Sigmoid colon (tissue), 7 donors: ENCODE results near the gene ADCY1. TPM values are rescaled to one million over a fixed set of nuclear protein-coding genes. Genes with fewer than 3 reads are reported as not detected.

ENCODE experiments used
- DNase-seq: peaks from one replicate; pipeline ENCODE4 v3.0.0-alpha.2; 2019
- H3K27ac ChIP-seq, 4 donors: fragments of 200-600 bp; sonication (generic); one replicate each; pipeline ENCODE4 v1.5.1; 2016 to 2019; ENCODE audit warnings: mild to moderate bottlenecking in 1 of 4
- H3K27me3 ChIP-seq, 3 donors: fragments of 200-600 bp; sonication (generic); one replicate each; pipeline ENCODE4 v1.5.1; 2019; ENCODE audit warnings: mild to moderate bottlenecking in 1 of 3
- H3K36me3 ChIP-seq, 4 donors: fragments of 200-600 bp; sonication (generic); one replicate each; pipeline ENCODE4 v1.5.1; 2016 to 2019
- H3K4me1 ChIP-seq, 4 donors: fragments of 200-600 bp; sonication (generic); one replicate each; pipeline ENCODE4 v1.5.1; 2017 to 2019
- H3K4me3 ChIP-seq, 4 donors: fragments of 200-600 bp; sonication (generic); one replicate each; pipeline ENCODE4 v1.5.1; 2017 to 2019; ENCODE audit warnings: mild to moderate bottlenecking in 2 of 4, moderate library complexity in 1 of 4
- H3K9me3 ChIP-seq, 4 donors: fragments of 200-600 bp in 3 of 4; sonication (generic) in 3 of 4; one replicate each; pipeline versions ENCODE4 v1.5.1 to v1.6.1; 2013 to 2019
- EP300 ChIP-seq, 4 donors: sonication (generic); formaldehyde crosslinking; IDR thresholded peaks; one replicate each; pipeline ENCODE4 v1.6.1; 2017; ENCODE audit warnings: antibody characterized with exemption in 4 of 4
- POLR2A ChIP-seq, 2 donors: fragments of 450-650 bp; IDR thresholded peaks; one replicate each; pipeline ENCODE4 v1.6.1; 2016; ENCODE audit warnings: antibody characterized with exemption in 2 of 2, mild to moderate bottlenecking in 2 of 2, moderate library complexity in 2 of 2
- POLR2AphosphoS5 ChIP-seq, 4 donors: sonication (generic); formaldehyde crosslinking; IDR thresholded peaks; one replicate each; pipeline ENCODE4 v1.6.1; 2017; ENCODE audit warnings: antibody characterized with exemption in 4 of 4
- WGBS, 2 donors: extraction: QIAGEN DNeasy Blood & Tissue Kit; methylation state at CpG; one replicate each; pipeline ENCODE4 v1.1.7; 2013; 5-methylcytosine and 5-hydroxymethylcytosine counted together
- intact Hi-C: fragments of 100-400 bp; cut with DNase I; formaldehyde crosslinking; loops from one replicate; pipeline ENCODE4 v1.15.1; 2023
- polyA plus RNA-seq, 3 donors: library from polyadenylated mRNA; stranded (reverse); fragments of 200-250 nt; gene quantifications; one replicate each; pipeline ENCODE4 v1.2.3, GENCODE V29; 2013
- total RNA-seq, 4 donors: library from RNA; depleted of rRNA; stranded (reverse); fragments of >200 nt; gene quantifications; one replicate each; pipeline ENCODE4 v1.1.0, GENCODE V29; 2016
- TF ChIP-seq, protein P1 (sequence below), 4 experiments: fragments of 450-650 bp in 3 of 4; fragments of 200-600 bp in 1 of 4; IDR thresholded peaks; one replicate each; pipeline ENCODE4 v1.5.1; 2016 to 2019; ENCODE audit warnings: antibody characterized with exemption in 4 of 4, mild to moderate bottlenecking in 3 of 4, moderate library complexity in 2 of 4
- donor health status: healthy with polysubstance abuse.
- donor health status: Bipolar disorder and iron deficiency.
- donor health status: healthy.

The ADCY1 gene
- total and polyA plus RNA-seq, 7 donors, result 0.23 to 0.71 (median 0.55) TPM

- 90 to 91% methylated on average over 14 of the region's 14 CpGs for WGBS, 2 donors
- Histone ChIP-seq H3K36me3 (no peaks in the 10 kb centered on the region), H3K4me3 (no peak overlapping the region), H3K27me3 (no peaks in the 10 kb centered on the region), H3K4me1 (no peaks in the 10 kb centered on the region), H3K27ac (no peak overlapping the region), H3K9me3 (no peaks in the 10 kb centered on the region)
- intact Hi-C loops, result no loop called here
- no peak for DNase-seq
- TF ChIP-seq, protein P1, sequence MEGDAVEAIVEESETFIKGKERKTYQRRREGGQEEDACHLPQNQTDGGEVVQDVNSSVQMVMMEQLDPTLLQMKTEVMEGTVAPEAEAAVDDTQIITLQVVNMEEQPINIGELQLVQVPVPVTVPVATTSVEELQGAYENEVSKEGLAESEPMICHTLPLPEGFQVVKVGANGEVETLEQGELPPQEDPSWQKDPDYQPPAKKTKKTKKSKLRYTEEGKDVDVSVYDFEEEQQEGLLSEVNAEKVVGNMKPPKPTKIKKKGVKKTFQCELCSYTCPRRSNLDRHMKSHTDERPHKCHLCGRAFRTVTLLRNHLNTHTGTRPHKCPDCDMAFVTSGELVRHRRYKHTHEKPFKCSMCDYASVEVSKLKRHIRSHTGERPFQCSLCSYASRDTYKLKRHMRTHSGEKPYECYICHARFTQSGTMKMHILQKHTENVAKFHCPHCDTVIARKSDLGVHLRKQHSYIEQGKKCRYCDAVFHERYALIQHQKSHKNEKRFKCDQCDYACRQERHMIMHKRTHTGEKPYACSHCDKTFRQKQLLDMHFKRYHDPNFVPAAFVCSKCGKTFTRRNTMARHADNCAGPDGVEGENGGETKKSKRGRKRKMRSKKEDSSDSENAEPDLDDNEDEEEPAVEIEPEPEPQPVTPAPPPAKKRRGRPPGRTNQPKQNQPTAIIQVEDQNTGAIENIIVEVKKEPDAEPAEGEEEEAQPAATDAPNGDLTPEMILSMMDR (IDR thresholded peaks at IDR 0.05), result no peak
- TF ChIP-seq POLR2A (IDR thresholded peaks at IDR 0.05), result no peak
- TF ChIP-seq EP300 (IDR thresholded peaks at IDR 0.05), result no peak
- no peak for TF ChIP-seq POLR2AphosphoS5 (IDR thresholded peaks at IDR 0.05)
Observed at GRCh38 chr7:45598886-45599520, 24.8 kb downstream of the ADCY1 start.

GRCh38 chr7:45599851-45600706 lies 25.9 kb downstream of the ADCY1 start:
- Histone ChIP-seq H3K27ac (no peak overlapping the region), H3K4me1 (no peaks in the 10 kb centered on the region), H3K36me3 (no peaks in the 10 kb centered on the region), H3K27me3 (no peaks in the 10 kb centered on the region), H3K4me3 (no peak overlapping the region), H3K9me3 (no peaks in the 10 kb centered on the region)
- no peak for TF ChIP-seq EP300 (IDR thresholded peaks at IDR 0.05)
- no peak for TF ChIP-seq POLR2A (IDR thresholded peaks at IDR 0.05)
- no peak for TF ChIP-seq POLR2AphosphoS5 (IDR thresholded peaks at IDR 0.05)
- TF ChIP-seq, protein P1 (IDR thresholded peaks at IDR 0.05), result no peak
- 89 to 90% methylated on average over 10 of the region's 10 CpGs for WGBS, 2 donors
- no peak for DNase-seq
- intact Hi-C loops, result no loop called here

- no peaks in the 10 kb centered on the region for H3K4me1 ChIP-seq
- H3K27ac ChIP-seq, result no peak overlapping the region
- DNase-seq, result no peak
- no peaks in the 10 kb centered on the region for H3K27me3 ChIP-seq
- no peak overlapping the region for H3K4me3 ChIP-seq
- WGBS, 2 donors, result 80 to 90% methylated on average over 4 of the region's 4 CpGs
- intact Hi-C loops, result no loop called here
- H3K9me3 ChIP-seq, result no peaks in the 10 kb centered on the region
- no peaks in the 10 kb centered on the region for H3K36me3 ChIP-seq
- TF ChIP-seq POLR2A (IDR thresholded peaks at IDR 0.05), result no peak
Observed at GRCh38 chr7:45601094-45601493, 26.9 kb downstream of the ADCY1 start.

- Histone ChIP-seq H3K9me3 (no peaks in the 10 kb centered on the region), H3K4me3 (no peak overlapping the region), H3K4me1 (no peaks in the 10 kb centered on the region), H3K27ac (no peak overlapping the region), H3K36me3 (no peaks in the 10 kb centered on the region), H3K27me3 (no peaks in the 10 kb centered on the region)
- no peak for TF ChIP-seq EP300 (IDR thresholded peaks at IDR 0.05)
- TF ChIP-seq, protein P1 (IDR thresholded peaks at IDR 0.05), result no peak
- no peak for TF ChIP-seq POLR2AphosphoS5 (IDR thresholded peaks at IDR 0.05)
- TF ChIP-seq POLR2A (IDR thresholded peaks at IDR 0.05), result no peak
- DNase-seq, result no peak
- intact Hi-C loops, result no loop called here
- WGBS, 2 donors, result 90 to 91% methylated on average over 6 of the region's 6 CpGs
Observed at GRCh38 chr7:45601816-45602540, 27.8 kb downstream of the ADCY1 start.

- H3K9me3 ChIP-seq, result no peaks in the 10 kb centered on the region
- H3K27me3 ChIP-seq, result no peaks in the 10 kb centered on the region
- no peak for DNase-seq
- no peak overlapping the region for H3K4me3 ChIP-seq
- TF ChIP-seq POLR2AphosphoS5 (IDR thresholded peaks at IDR 0.05) (no peak), POLR2A (IDR thresholded peaks at IDR 0.05) (no peak), EP300 (IDR thresholded peaks at IDR 0.05) (no peak)
- TF ChIP-seq, protein P1 (IDR thresholded peaks at IDR 0.05), result no peak
- H3K36me3 ChIP-seq, result no peaks in the 10 kb centered on the region
- intact Hi-C loops, result no loop called here
- WGBS, 2 donors, result 97 to 100% methylated on average over 1 of the region's 1 CpG
- H3K27ac ChIP-seq, result no peak overlapping the region
- H3K4me1 ChIP-seq, result no peaks in the 10 kb centered on the region
Observed at GRCh38 chr7:45606050-45606449, 31.9 kb downstream of the ADCY1 start.
